GM13977 (cell line): ENCODE results near the gene VPS9D1.

Source experiments
- DNase-seq: peaks from one replicate; pipeline ENCODE4 v3.0.0; 2012; ENCODE audit warnings: low spot score
- in situ Hi-C: fragments of 300-500 bp; cut with MboI; formaldehyde crosslinking; loops from one replicate; pipeline ENCODE4 v1.12.0; 2022; ENCODE audit warnings: low sequenced_read_pairs, low pct_unique_long_range_greater_than_20kb, mixed read lengths, inconsistent platforms; ENCODE audit not compliant: unreplicated experiment
- TF ChIP-seq, protein P1 (sequence below): IDR thresholded peaks from 2 replicates; pipeline ENCODE4 v1.5.1; 2012; ENCODE audit warnings: mild to moderate bottlenecking, control low read depth; ENCODE audit not compliant: insufficient read depth; ENCODE audit errors: extremely low read depth, missing control alignments

Gene VPS9D1

DNA sequence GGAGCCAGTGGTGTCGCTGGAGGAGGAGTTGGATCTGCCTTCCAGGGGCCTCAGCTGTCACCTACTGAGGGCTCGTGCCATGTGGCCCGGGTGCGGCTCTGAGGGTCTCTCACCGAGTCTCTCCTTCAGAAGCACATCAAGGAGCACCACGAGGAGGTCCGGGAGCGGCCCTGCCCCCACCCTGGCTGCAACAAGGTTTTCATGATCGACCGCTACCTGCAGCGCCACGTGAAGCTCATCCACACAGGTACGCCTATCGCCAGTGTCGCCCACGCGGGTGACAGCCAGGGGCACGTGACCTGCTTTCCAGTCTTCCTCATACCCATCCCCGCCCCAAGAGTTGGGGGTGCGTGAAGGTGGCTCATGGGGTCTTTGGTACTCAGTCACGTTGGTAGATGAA lies 13.1 kb upstream of the VPS9D1 start:
- DNase-seq = no peak
- in situ Hi-C loops = no loop called here
- TF ChIP-seq, protein P1, sequence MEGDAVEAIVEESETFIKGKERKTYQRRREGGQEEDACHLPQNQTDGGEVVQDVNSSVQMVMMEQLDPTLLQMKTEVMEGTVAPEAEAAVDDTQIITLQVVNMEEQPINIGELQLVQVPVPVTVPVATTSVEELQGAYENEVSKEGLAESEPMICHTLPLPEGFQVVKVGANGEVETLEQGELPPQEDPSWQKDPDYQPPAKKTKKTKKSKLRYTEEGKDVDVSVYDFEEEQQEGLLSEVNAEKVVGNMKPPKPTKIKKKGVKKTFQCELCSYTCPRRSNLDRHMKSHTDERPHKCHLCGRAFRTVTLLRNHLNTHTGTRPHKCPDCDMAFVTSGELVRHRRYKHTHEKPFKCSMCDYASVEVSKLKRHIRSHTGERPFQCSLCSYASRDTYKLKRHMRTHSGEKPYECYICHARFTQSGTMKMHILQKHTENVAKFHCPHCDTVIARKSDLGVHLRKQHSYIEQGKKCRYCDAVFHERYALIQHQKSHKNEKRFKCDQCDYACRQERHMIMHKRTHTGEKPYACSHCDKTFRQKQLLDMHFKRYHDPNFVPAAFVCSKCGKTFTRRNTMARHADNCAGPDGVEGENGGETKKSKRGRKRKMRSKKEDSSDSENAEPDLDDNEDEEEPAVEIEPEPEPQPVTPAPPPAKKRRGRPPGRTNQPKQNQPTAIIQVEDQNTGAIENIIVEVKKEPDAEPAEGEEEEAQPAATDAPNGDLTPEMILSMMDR = no peak

DNA sequence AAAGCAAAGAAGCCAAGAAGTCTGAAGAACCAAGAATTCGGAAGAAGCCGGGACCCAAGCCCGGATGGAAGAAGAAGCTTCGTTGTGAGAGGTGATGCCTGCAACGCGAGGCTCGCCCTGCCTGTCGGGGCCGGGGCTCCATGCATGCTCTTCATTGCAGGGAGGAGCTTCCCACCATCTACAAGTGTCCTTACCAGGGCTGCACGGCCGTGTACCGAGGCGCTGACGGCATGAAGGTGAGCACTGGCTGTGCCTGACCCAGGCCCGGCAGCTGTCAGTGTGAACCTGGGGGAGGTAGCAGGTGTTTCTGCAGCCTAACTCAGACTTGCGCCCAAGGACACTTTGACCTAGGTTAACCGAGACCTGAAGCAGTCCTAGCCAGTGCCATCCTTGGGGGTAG lies 12.6 kb upstream of the VPS9D1 start:
- in situ Hi-C loops = no loop called here
- TF ChIP-seq, protein P1 = no peak
- DNase-seq = no peak

DNA sequence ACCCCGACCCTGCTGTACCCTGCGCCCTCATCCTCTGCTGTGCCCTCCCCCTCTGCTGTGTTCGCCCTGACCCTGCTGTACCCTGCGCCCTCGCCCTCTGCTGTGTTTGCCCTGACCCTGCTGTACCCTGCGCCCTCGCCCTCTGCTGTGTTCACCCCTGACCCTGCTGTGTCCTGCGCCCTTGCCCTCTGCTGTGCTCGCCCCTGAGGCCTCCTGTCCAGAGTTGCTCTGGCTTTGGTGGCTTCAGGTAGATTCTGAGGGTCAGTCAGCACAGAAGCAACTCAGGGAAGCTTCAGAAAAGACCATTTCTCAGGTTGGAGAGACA lies 12.2 kb upstream of the VPS9D1 start:
- TF ChIP-seq, protein P1 = no peak
- DNase-seq = no peak
- in situ Hi-C loops = no loop called here

DNA sequence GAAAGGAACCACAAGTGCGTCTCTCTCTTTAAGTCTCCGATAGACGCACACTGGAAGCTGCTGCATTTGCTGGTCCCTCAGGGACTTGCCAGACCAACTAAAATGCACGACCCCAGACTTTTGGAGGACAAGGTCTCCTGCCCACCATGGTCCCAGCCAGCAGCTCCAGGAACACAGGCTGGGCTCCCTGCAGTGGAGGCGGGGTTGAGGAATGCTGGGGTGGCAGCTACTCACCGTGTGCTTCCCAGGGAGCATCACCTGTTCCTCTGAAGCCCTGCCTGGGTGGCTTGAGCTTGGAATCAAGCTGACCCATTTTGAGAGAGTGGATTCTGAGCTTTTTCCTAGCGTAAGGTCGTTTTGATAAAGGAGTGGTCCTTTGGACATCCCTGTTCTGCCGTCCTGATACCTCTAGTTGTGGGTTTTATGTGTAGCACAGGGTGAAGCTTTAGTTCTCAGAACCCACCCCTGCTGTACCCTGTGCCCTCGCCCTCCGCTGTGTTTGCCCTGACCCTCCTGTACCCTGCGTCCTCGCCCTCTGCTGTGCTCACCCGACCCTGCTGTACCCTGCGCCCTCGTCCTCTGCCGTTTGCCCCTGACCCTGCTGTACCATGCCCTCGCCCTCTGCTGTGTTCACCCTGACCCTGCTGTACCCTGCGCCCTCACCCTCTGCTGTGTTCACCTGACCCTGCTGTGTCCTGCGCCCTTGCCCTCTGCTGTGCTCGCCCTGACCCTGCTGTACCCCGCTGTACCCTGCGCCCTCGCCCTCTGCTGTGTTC lies 11.6 kb upstream of the VPS9D1 start:
- no peak for DNase-seq
- TF ChIP-seq, protein P1 = no peak
- in situ Hi-C loops = no loop called here

DNA sequence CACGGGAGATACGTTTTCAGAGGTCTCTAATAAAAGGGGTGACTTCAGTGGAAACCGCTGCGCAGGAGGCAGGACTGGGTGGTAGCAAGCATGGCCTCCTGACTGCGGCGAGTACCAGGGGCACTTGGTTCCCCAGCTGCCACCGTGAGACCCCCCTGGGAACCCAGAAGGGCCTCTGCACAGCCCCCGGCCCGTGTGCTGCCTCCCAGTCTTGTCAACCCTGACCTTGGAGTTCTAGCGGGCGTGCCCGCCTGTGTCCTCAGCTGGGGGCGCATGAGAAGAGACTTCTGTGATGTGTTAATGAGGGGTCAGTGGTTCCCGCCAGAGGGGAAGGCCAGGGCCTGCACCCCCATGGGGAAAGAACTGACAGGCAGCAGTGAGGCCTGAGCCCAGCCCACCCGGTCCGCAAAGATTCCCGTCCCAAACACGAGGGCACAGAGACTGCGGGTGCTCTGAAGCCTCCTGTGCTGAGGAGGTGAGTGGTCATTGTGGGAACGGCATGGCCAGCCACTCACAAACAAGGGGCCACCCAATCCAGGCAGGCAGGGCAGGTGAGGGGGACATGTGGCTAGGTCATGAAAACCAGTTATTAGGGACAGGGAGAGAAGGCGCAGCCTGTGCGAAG lies 10.0 kb upstream of the VPS9D1 start:
- DNase-seq = no peak
- TF ChIP-seq, protein P1 = no peak
- in situ Hi-C loops = no loop called here

DNA sequence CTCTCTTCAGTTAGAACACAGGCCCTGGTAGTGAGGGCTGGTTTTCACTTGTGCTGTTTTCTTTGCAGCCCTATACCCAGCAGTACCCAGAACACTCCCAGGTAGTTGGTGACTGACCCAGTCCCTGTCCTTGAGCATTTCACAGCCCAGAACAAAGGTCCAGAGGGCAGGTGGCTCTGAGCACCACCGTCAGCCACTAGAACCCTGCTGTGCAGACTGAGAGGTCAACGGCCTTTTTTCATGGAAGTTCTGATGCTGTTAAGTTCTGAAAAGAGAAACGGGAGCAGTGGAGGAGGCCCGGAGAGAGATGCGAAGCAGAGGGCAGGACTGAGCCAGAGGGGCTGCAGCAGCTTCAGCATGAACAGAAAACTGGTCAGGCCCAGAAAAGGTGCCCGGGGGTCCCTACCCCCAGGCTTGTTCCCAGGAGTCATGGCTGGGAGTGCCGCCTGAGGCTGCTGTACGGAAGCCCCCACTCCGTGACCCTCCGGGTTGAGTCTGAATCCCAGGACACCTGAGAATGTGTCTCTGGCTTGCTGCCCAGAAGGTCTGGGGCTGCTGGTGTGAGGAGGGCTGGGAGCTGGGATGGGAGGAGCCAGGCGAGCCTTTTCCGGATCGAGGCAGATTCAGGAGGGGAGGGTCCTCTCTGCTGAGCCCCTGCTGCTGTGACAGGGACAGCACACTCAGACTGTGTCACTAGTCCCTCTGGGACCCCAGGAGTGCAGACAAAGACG lies 9.3 kb upstream of the VPS9D1 start:
- in situ Hi-C loops = no loop called here
- no peak for DNase-seq
- TF ChIP-seq, protein P1 = no peak
